Stimulated activated CD8-positive, alpha-beta memory T cell treated with anti-CD3 and anti-CD28 coated beads, Interleukin-4, amount 100 ng/mL, for 48 hours (primary cell): Measurements from ENCODE around the gene ST8SIA6.
"Not testable (repeated sequence)": the region's sequence is repeated elsewhere in the genome, so short reads cannot be mapped to it uniquely, and the experiment has no call there.

Source experiments
- DNase-seq: peaks from one replicate; pipeline ENCODE4 v3.0.0-alpha.2; 2020

ST8SIA6 gene

DNA sequence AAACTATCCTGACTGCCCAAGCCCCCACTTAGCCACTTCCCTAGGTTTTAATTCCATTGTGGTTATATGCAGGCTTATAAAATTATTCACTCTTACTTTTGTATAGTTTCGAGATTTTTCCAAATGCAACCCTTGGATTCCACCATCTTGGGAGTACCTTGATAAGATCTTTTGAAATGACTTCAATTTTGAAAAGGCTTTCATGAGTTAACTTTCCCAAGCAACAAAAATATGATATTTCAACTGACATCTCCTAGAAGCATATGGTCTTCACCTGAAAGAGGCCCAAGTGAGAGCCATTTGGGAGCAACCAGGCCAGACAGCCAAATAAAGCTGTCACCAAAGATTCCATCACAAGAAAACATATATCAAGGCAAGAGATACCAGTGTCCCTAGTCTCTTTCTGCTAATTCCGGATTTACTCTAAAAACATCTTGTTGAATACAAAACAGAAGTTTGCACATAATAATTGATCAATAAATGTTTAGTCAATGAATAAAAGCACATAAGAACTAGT lies 1.7 kb upstream of the ST8SIA6 start:
- DNase-seq, result no peak

DNA sequence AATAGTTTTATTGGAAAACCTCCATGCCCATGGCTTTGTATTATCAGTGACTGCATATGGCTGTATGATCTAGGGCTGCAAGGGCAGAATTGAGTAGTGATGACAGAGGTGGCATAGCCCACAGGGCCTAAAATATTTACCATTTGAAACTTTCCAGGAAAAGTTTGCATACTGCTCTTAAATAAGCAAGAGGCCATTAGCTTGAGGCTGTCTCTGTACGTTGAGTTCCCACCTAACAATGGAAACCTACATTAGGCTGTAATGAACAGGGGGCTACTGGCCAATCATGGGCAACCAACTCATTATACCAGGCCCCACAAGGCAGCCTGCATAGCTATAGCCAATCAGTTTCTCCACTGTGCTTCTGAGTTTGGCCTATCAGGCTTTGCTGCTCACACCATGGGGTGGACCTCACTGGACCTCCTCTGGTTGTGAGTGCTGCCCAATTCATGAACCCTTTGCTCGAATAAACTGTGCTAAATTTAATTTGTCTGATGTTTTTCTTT lies 673 bp upstream of the ST8SIA6 start:
- DNase-seq, result no peak

DNA sequence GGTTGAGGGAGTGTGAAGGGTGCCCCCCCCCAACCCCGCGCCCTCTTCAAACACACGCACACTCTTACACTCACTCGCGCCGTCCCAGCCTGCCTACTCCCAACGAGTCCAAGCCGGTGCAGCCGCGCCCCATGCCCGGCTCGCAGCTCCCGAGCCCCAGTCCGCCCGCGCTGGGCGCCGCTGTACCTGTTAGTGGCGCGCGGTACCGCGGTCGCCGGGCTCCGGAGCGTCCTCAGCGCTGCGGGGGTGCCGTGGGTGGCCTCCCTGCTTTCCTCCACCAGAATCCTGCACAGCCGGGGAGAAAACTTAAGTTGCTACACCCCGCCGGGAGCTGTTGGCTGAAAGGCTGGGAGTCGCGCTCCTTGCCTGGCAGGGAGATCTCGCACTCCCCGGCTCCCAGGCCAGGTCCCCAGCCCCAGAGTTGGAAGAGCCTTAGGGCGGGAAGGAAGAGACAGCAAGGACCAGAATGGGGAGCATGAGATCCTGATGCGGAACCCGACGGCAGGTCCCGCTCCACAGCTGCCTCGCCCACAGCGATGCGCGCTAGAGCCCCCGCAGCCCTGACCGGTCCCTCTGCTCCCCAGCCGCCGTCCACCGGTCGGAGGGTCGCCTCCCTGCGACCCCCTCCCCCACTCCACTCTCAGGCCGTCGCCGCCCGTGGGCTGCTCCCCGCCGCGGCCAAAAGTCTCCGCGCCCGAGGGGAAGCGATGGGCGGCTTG lies 863 bp downstream of the ST8SIA6 start:
- peak; percentile 53 for DNase-seq

DNA sequence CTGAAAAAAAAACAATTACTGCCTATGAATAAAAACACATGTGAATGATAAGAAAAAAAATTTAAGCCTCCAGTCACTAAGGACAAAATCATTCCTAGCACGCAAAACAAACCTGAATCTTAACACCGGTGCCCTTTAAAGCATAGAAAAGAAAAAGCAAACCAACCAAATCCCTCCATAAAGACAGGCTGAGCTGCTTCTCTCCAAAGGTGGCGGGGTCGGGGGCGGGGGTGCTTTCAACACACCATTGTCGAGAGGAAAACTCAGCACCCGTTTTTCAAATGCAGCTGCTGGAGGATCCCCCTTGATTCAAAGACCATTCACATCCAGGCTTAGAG lies 1.4 kb downstream of the ST8SIA6 start:
- no peak for DNase-seq

DNA sequence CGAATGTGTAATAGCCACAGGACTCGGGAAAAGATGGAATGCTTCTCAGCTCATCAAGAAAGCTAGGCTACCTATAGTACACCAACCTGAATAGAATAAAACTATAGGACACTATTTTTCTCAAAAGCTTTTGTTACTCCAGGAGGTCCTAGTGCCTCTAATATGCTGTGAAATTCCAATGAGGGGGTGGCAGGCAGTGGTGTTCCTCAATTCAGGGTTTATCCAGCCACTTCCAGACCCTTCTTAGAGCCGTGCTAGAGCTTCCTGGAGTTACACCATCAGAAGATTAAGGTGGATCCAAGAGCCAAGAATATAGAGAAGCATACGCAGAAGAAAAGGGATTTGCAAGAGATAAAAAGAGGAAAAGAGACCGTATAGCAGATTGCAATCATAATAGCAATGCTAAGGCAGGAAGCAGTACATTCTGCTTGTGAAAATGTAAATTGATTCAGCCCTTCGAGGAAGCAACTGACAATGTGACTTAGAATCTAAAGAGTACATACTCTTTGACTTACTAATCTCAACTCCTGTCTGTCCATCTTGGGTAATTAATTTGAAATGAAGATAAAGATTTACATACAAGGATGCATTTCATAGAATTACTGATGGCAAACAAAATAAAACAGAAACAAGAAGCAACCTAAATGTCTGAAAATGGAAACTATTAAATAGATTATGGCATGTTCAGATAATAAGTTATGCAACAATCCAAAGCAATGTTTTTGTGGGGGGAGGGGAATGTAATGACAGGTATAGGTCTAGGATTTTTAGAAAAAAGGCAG lies 2.1 kb downstream of the ST8SIA6 start:
- DNase-seq, result no peak

DNA sequence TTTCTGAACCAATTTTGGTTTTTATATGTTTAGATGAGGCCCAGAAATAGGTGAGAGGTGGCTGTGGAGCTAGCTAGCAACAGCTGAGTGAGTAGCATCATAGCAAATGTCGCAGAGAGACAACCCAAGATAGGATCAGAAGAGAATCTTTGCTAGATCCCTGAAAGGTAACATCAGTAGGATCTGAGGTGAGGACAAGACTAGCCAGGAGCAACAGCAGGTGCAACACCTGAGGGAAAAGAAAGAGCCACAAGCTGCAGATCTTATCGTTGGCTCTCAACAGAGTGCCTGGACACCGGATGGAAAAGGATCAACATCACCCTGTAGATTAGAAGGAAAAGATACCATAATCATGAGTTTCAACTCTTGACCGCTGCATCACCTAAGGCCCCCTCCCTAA lies 4.4 kb downstream of the ST8SIA6 start:
- no peak for DNase-seq

DNA sequence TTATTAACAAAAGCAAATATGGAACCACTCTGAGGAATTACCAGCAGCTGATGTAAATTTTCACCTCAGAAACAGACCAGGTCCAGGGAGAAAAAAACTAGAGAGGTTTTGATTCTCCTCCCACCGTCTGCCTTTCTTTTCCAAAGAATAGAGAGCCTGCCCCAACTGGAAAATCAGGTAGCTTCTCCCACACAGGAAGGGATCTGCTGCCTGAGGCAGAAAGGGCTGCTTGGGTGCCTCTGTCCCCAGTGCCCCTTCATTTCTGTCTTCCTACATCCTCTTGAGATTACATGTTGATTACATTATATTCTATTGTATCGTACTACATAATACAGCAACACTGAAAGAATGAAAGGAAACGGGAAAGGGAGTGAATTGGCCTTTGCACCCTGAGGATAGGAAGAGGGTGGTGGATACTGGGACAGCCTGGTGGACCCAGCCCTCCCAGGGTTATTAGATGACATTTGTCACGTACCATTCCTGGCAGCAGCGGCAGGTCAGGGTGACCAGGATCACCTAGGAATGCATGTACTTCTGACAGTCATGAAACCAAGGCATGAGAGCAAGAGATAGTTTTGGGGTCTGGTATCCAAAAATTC lies 8.9 kb downstream of the ST8SIA6 start:
- DNase-seq, result no peak

DNA sequence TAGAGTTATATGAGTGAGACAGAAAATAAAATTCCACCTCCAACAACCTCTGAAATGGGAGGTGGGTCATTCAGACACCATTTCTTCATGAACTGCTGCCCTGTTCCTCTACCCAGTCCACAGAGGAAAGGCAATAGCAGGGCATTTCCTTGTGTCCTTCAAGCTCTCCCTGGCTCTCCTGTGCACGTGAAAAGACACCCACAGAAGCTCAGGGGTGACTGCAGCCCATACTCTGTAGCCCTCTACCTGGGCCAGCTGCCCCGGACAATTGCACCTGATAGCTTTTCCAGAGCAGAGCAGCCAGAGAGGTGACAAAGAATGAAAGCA lies 10.0 kb downstream of the ST8SIA6 start:
- no peak for DNase-seq

DNA sequence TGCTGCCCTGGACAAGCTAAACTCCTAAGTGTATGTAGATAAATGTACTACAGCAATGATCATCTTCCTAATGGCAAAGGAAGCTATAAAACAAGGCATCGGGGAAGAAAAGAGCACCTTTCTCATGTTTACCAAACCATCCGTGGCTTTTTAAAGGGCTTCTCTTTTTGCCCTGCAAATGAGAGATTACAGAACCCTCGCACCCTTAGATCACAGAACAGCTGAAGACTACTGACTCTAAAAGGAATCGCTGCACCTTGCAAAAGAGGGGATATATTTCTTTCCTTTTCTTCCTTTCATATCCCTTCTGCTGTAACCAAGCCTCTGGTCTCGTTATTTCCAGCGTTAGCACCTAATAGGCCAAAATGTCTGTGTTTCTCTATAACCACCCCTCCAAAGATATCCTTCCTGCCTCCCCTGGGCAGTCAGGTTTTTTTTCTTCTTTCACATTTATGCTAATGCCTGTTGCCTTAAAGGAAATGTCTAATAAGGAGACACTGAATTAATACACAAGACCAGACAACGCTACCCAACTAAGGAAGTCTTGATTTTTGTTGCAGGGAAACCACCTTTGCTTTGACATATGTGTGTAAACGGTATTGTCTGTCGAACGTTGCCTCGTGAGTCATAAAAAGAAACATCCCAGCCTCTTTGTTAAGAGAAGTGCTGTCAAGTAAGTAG lies 10.5 kb downstream of the ST8SIA6 start:
- DNase-seq, result no peak

DNA sequence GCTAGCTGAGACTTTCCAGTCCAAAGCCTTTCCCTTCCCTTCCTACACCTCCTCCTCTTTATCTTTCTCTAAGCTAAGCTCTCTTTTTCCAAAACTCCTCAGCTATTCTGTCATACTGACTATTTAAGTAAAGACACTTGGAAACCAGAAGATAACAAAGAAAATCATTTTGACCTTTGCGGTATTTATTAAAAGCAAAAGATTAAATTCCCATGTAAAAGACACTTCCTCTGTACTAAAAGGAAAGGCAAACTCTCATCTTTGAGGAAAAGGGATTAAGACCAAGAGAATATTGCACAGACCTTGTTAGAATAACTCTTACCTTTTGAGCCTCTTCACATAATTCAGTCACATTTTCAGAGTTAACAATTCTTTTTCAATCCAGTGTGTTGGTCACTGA lies 15.8 kb downstream of the ST8SIA6 start:
- no peak for DNase-seq

DNA sequence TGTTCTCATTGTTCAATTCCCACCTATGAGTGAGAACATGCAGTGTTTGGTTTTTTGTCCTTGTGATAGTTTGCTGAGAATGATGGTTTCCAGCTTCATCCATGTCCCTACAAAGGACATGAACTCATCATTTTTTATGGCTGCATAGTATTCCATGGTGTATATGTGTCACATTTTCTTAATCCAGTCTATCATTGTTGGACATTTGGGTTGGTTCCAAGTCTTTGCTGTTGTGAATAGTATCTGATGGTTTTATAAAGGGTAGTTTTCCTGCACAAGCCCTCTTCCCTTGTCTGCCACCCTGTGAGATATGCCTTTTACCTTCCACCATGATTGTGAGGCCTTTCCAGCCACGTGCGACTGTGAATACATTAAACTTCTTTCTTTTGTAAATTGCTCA lies 17.8 kb downstream of the ST8SIA6 start:
- DNase-seq, result not testable (repeated sequence)

DNA sequence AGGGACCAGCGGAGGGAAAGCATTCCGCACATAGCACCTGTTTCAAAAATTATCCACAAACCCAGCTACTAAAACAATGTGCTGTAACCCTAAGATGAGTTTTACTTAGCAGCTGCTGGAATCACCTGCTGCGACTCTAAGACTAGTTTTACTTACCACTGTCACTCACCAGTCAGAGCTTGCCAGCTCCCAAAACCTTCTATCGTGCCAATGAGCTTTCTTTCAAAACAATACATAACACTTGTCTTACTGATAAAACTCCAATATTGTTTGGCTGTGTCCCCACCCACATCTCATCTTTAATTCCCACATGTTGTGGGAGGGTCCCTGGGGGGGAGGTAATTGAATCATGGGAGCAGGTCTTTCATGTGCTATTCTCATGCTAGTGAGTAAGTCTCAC lies 18.4 kb downstream of the ST8SIA6 start:
- DNase-seq, result no peak

DNA sequence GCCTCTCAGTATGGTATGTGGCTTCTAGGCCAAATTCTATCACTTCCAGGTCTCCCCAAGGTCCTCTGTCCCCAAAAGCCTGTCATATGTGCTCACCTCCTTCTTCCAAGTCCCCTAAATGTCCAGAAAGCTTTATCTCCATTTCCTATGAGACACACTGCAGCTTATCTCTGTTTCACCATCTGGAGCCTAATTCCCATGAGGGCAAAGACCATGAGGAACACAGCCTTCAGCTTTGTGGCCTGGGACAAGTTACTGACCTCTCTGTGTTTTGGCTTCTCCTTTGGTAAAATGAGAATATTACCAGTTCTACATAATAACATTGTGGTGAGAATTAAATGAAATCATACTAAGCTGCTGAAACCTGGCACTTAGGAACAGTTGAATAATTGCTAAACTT lies 19.2 kb downstream of the ST8SIA6 start:
- no peak for DNase-seq

DNA sequence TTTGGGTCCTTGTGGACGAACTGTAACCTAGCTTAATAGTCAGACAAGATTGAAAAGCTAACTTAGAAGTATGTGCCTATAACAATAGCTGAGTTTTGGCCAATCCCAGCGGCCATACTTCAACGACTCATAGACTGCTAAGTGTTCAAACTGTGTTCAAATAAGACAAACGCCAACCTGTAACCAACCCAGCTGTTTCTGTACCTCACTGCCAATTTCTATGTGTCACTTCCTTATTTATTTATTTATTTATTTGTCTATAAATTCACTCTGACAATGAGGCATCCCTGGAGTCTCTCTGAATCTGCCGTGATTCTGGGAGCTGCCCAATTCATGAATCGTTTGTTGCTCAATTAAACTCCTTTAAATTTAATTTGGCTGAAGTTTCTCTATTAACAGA lies 21.7 kb downstream of the ST8SIA6 start:
- no peak for DNase-seq

DNA sequence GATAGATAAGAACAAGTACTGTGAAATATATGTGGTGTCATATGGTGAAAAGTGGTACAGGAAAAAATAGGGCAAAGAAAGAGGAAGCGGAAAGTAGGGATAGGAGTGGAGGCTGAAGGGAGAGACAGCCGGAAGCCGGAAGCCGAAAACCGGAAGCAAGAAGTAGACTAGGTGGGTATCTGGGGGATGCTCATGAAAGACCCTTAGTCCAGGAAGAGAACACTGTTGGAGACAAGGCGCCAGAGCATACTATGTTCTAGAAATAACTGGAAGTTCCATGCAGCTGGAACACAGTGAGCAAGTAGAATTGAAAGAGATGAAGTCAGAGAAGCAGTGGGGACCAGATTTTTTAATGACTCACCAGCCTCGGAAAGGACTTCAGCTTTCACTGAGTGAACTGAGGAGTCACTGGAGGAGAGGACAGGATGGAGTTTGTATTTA lies 22.5 kb downstream of the ST8SIA6 start:
- no peak for DNase-seq

DNA sequence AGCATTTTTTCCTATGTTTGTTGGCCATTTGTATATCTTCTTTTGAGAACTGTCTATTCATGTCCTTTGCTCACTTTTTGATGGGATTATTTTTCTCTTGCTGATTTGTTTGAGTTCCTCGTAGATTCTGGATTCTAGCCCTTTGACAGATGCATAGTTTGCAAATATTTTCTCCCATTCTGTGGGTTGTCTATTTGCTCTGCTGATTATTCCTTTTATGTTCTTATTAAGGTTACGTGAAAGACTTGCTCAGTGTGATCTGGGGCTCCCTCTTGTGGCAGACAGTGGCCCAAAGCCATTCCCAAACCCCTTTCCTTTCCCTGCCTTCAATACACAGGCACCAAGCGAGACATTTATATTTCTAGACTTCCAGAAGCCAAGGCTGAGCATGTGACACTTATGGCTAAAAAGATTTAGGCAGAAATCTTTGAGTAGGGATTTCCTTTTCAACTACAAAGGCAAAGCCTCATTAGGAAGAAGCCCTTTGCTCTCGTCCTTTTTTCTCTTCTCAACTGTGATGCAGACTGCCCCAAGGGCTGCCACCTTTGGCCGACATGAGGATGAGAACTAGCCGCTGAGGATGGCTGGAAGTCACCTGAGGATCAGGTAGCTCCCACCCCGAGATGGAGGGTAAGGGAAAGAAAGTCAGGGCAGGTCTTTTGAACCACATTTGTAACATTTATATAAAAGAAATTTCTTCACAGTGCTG lies 23.6 kb downstream of the ST8SIA6 start:
- peak; percentile 74 for DNase-seq

DNA sequence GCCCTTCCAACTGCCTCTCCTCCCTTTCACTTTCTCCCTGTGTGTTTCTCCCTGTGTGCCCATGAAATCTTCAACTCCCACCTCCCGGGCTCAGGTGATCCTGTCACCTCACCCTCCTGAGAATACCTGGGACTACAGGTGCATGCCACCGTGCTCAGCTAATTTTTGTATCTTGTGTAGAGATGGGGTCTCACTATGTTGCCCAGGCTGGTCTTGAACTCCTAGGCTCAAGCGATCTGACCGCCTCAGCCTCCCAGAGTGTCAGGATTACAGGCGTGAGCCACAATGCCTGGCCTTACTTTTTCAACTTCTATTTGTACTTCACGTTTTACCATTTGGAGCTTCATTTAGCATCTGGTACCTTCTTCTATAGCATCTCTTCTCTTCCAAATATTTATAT lies 24.9 kb downstream of the ST8SIA6 start:
- DNase-seq, result no peak

DNA sequence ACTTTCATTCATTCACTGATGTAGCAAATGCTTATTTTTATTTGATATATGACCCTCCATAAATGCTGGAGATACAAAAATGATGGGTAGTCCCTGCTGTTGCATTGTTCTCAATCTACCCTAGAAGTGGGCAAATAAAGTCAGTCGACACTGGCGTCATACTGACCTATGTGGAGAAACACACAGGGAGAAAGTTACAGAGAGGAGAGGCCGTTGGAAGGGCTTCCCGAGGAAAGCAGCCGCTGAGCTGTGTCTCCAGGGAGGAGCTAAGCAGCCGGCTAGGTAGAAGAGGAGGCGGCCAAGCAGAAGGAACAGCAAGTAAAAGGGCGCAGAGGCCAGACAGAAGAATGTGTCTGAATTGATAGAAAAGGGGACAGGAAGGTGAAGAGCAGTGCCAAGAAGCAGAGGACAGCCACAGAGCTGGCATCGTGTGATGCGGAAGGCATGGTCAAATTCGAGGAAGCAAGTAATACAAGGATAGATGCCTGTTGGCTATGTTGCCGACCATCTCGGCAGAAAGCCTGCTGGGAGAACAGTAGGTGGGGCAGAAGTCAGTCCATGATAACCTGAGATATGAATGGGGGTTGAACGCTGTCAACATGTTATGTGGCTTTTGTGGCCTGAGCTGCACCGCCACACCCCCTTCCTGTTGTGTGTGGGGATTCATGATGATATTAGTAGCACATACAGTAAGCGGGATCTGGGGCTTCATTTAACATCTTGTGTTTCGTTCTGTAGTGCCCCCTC lies 25.9 kb downstream of the ST8SIA6 start:
- DNase-seq, result peak; percentile 71

DNA sequence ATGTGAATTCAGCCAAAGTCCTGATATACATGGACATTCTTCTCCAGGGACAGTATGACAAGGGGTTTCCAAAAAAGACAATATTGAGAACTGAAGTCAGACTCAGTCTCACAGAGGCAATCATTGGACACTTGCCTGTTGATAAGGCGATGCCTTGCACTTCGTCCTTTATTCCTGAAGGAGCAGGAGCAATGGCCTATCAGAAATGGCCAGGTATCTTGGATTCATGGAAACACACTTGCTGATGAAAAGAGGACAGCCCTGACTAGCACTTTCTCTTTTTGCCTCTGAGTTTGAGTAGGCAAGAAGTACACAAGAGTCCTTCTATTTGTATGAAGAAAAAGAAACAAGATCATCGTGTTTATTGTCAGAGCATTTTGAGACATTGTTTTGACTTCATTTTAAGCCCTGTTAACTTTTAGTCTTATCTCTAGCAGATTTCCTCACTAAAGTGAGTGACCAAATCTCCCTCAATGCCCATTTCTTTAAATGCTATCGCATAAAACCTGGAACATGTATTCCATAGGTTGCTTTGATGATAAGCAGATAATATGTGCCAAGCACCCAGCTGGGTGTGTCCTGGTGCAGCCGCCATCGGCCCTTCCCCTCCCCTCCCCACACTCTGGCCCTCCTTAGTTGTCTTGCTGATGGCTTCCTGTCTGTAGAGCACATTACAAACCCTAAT lies 26.6 kb downstream of the ST8SIA6 start:
- DNase-seq, result no peak

DNA sequence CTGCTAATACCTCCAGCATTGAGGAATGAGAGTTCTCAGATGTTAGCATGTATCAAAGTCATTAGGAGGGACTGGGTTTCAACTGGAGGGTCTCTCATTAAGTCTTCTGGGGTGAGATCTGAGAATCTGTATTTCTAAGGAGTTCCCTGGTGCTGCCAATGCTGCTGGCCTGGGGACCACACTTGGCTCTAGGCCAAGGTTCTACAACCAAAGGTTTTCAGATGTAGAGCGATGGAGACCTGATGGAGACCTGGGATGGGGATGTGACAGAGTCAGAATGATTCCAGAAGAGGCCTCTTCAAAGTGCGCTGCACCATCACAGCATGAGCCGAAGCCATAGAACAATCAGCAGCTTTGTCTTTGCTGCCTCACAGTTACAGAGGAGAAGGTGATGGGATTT lies 27.2 kb downstream of the ST8SIA6 start:
- no peak for DNase-seq

DNA sequence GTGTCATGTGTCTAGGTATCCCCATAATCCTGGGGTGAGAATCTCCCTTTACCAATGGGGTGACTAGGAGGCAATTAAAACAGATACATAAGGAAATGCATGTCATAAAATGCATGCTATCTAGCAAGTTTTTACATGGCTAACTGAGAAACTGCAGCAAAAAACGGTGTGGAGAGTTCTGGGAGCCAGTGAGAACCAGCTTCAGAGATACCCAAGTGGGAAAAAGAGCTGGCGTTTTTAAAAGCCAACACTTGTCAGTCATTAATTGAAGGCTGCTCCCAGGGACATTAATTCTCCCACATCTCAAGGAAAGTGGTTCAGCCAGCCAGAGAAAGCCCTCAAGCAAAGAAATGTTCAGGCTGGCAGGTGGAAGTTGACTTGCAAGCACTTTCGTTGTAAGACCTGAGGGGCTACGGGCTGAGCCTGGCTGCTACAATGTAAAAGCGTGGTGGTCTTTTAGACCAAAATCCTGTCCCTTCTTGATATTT lies 28.1 kb downstream of the ST8SIA6 start:
- no peak for DNase-seq
